WTC11 (cell line): ENCODE measurements around the gene PHB1.

ENCODE experiments used
- CBFB ChIP-seq: sonication (generic); formaldehyde crosslinking; IDR thresholded peaks from 2 replicates; pipeline ENCODE4 v1.8.1; 2022; ENCODE audit warnings: mild to moderate bottlenecking, low read depth, missing genetic modification reagents
- SMAD3 ChIP-seq: sonication (generic); formaldehyde crosslinking; IDR thresholded peaks from 2 replicates; pipeline ENCODE4 v1.8.0; 2022; ENCODE audit warnings: missing genetic modification reagents, mild to moderate bottlenecking, borderline replicate concordance
- TP53 ChIP-seq: sonication (generic); formaldehyde crosslinking; IDR thresholded peaks from 2 replicates; pipeline ENCODE4 v1.8.1; 2023; ENCODE audit warnings: mild to moderate bottlenecking, missing genetic modification reagents
- TF ChIP-seq, protein P1 (sequence below): sonication (generic); formaldehyde crosslinking; conservative IDR thresholded peaks from 2 replicates; pipeline ENCODE4 v1.8.1; 2022; ENCODE audit warnings: mild to moderate bottlenecking, missing genetic modification reagents
- TF ChIP-seq, protein P2 (sequence below): fragments of 200-600 bp; IDR thresholded peaks from 2 replicates; pipeline ENCODE4 v1.8.0; 2022; ENCODE audit warnings: antibody characterized with exemption
- TF ChIP-seq, protein P3 (sequence below): sonication (generic); formaldehyde crosslinking; IDR thresholded peaks from 2 replicates; pipeline ENCODE4 v1.8.0; 2023; ENCODE audit warnings: missing genetic modification reagents
- TF ChIP-seq, protein P4 (sequence below): sonication (generic); formaldehyde crosslinking; conservative IDR thresholded peaks from 2 replicates; pipeline ENCODE4 v1.8.1; 2023; ENCODE audit warnings: mild to moderate bottlenecking, low read depth, missing genetic modification reagents, moderate library complexity
- TF ChIP-seq, protein P5 (sequence below): sonication (generic); formaldehyde crosslinking; IDR thresholded peaks from 2 replicates; pipeline ENCODE4 v1.8.0; 2022; ENCODE audit warnings: mild to moderate bottlenecking, missing genetic modification reagents

DNA sequence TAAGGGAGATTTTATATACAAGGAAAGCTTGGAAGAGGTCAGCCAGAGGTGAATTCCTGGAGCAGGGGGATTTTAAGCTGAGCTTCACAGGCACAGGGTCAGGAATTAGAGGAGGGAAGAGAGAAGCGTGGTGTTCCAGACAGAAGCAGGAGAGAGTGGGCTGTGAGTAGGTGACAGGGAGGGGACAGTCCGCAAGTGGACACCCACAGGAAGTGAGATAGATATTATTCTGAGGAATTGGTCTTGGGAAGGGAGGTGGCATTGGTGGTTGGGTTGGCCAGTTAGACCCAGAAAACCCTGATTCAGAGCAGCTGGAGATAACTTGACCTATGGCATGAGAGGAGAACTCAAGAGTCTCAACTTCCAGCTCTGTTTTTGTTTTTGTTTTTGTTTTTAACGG is 14.7 kb downstream of the PHB1 start:
- TF ChIP-seq, protein P1, sequence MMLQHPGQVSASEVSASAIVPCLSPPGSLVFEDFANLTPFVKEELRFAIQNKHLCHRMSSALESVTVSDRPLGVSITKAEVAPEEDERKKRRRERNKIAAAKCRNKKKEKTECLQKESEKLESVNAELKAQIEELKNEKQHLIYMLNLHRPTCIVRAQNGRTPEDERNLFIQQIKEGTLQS: no peak
- TF ChIP-seq TP53 (no peak), SMAD3 (no peak), CBFB (CRISPR knock-in tag) (no peak)
- TF ChIP-seq, protein P2, sequence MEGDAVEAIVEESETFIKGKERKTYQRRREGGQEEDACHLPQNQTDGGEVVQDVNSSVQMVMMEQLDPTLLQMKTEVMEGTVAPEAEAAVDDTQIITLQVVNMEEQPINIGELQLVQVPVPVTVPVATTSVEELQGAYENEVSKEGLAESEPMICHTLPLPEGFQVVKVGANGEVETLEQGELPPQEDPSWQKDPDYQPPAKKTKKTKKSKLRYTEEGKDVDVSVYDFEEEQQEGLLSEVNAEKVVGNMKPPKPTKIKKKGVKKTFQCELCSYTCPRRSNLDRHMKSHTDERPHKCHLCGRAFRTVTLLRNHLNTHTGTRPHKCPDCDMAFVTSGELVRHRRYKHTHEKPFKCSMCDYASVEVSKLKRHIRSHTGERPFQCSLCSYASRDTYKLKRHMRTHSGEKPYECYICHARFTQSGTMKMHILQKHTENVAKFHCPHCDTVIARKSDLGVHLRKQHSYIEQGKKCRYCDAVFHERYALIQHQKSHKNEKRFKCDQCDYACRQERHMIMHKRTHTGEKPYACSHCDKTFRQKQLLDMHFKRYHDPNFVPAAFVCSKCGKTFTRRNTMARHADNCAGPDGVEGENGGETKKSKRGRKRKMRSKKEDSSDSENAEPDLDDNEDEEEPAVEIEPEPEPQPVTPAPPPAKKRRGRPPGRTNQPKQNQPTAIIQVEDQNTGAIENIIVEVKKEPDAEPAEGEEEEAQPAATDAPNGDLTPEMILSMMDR: no peak
- TF ChIP-seq, protein P3, sequence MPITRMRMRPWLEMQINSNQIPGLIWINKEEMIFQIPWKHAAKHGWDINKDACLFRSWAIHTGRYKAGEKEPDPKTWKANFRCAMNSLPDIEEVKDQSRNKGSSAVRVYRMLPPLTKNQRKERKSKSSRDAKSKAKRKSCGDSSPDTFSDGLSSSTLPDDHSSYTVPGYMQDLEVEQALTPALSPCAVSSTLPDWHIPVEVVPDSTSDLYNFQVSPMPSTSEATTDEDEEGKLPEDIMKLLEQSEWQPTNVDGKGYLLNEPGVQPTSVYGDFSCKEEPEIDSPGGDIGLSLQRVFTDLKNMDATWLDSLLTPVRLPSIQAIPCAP (CRISPR knock-in tag): no peak
- TF ChIP-seq, protein P4, sequence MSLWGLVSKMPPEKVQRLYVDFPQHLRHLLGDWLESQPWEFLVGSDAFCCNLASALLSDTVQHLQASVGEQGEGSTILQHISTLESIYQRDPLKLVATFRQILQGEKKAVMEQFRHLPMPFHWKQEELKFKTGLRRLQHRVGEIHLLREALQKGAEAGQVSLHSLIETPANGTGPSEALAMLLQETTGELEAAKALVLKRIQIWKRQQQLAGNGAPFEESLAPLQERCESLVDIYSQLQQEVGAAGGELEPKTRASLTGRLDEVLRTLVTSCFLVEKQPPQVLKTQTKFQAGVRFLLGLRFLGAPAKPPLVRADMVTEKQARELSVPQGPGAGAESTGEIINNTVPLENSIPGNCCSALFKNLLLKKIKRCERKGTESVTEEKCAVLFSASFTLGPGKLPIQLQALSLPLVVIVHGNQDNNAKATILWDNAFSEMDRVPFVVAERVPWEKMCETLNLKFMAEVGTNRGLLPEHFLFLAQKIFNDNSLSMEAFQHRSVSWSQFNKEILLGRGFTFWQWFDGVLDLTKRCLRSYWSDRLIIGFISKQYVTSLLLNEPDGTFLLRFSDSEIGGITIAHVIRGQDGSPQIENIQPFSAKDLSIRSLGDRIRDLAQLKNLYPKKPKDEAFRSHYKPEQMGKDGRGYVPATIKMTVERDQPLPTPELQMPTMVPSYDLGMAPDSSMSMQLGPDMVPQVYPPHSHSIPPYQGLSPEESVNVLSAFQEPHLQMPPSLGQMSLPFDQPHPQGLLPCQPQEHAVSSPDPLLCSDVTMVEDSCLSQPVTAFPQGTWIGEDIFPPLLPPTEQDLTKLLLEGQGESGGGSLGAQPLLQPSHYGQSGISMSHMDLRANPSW (CRISPR knock-in tag): no peak
- TF ChIP-seq, protein P5, sequence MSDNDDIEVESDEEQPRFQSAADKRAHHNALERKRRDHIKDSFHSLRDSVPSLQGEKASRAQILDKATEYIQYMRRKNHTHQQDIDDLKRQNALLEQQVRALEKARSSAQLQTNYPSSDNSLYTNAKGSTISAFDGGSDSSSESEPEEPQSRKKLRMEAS: no peak
